Fibroblast of the aortic adventitia (primary cell): ENCODE results near the gene IKZF1. TPM values are rescaled to one million over a fixed set of nuclear protein-coding genes. Genes with fewer than 3 reads are reported as not detected.

Source experiments
- DNase-seq: peaks from one replicate; pipeline ENCODE4 v3.0.0-alpha.2; 2010; ENCODE audit warnings: low read depth
- H3K4me3 ChIP-seq: 2 replicates; pipeline ENCODE4 v1.5.1; 2011; ENCODE audit warnings: low read depth, mild to moderate bottlenecking, control low read depth, low read length, moderate library complexity
- small RNA-seq: library from RNA; depleted of rRNA; stranded (forward); fragments of <200 nt; gene quantifications from one replicate; pipeline ENCODE3, GENCODE V24; 2012
- total RNA-seq: library from RNA; depleted of rRNA; stranded (reverse); fragments of >200 nt; gene quantifications from 2 replicates; pipeline ENCODE4 v1.2.3, GENCODE V29; 2012; ENCODE audit warnings: low replicate concordance
- TF ChIP-seq, protein P1 (sequence below): IDR thresholded peaks from 2 replicates; pipeline ENCODE4 v1.5.1; 2011; ENCODE audit warnings: mild to moderate bottlenecking, low read length, control low read depth, inconsistent platforms; ENCODE audit not compliant: insufficient read depth

The IKZF1 gene
- total RNA-seq, 1 donor: not detected

DNA sequence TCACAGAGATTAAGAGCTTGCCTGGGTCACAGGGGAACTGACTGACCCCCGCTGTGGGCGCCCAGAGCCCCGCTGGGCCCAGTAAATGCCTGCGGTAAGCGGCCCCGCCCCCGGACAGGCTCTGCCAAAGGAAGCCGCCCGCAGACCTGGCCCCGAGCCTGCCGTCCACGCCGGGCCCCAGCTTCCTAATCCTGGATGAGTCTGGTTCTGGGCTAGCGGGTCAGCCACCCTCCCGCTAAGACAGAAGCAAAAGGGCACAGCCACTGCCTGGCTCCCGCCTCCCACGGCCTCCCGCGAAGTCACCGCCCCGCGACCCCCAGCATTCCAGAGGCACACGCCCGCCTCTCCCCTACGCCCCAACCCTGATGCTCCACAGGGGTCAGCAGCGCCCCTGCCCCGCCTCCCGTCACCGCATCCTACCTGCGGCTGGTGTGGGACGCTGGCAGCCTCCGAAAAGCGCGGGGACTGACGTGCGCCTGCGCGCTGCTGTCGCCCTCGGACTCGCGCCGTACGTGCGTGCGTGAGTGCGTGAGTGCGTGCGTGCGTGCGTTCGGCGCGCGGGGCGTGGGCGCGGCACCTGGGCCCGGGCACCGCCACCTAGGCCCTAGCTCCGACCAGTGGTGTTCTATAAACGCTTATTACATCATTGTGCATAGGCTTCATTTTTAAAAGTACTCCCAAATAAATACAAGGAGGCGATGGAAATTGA is 145.5 kb downstream of the IKZF1 start, which contains the start of gene FIGNL1:
TSS of gene FIGNL1 (minus strand) at position 470 of the 709 bp plus-strand sequence. CDS start 3,063 bp downstream, outside the sequence.
- peak within 1 kb of the TSS; percentile 90 for H3K4me3 ChIP-seq
- peak; percentile 67 for DNase-seq
- TF ChIP-seq, protein P1, sequence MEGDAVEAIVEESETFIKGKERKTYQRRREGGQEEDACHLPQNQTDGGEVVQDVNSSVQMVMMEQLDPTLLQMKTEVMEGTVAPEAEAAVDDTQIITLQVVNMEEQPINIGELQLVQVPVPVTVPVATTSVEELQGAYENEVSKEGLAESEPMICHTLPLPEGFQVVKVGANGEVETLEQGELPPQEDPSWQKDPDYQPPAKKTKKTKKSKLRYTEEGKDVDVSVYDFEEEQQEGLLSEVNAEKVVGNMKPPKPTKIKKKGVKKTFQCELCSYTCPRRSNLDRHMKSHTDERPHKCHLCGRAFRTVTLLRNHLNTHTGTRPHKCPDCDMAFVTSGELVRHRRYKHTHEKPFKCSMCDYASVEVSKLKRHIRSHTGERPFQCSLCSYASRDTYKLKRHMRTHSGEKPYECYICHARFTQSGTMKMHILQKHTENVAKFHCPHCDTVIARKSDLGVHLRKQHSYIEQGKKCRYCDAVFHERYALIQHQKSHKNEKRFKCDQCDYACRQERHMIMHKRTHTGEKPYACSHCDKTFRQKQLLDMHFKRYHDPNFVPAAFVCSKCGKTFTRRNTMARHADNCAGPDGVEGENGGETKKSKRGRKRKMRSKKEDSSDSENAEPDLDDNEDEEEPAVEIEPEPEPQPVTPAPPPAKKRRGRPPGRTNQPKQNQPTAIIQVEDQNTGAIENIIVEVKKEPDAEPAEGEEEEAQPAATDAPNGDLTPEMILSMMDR: no peak

DNA sequence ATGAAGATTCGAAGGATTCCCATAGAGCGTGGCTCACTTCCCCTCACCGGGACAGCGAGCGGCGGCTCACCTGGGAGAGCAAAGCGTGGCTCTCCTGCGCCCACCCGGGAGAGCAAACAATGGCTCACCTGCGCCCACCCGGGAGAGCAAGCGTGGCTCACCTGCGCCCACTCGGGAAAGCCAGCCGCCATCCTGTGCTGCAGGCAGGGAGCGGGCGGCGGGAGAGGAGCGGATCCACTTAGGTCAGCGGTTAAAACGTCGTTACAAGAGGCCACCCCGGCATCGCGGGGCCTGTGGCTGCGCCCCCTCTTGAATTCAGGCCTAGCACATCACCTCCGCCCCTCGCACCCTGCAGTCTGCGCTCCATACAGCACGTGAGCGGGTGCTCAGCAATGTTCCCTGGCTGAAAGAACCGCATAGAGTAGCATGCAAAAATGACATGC is 146.1 kb downstream of the IKZF1 start:
- peak overlapping the region; percentile 90 for H3K4me3 ChIP-seq
- TF ChIP-seq, protein P1: no peak
- no peak for DNase-seq

Small RNAs within 50 kb of the gene (small RNA-seq; reads per million reads assigned to genes)
- not detected for gene RNU6-1091P

Other genes with a start within 250 kb of the IKZF1 start
- gene ZPBP, start 211.5 kb upstream of the IKZF1 start, total RNA-seq: not detected in 2 replicates
- gene FIGNL1, start 145.6 kb downstream of the IKZF1 start, total RNA-seq: 9.3 and 33.6 TPM in 2 replicates